Activated gamma-delta T cell treated with anti-CD3 and anti-CD28 coated beads, Interleukin-2, amount 50 U/mL, for 16 hours (primary cell): ENCODE data around the gene GCNT3.
A peak's percentile ranks its signal among the peaks of the same experiment; 100 is the strongest.
"Not testable (repeated sequence)": the region's sequence is repeated elsewhere in the genome, so short reads cannot be mapped to it uniquely, and the experiment has no call there.

ENCODE experiments used
- DNase-seq: peaks from one replicate; pipeline ENCODE4 v3.0.0-alpha.2; 2020; ENCODE audit warnings: low read depth

Gene GCNT3

DNA sequence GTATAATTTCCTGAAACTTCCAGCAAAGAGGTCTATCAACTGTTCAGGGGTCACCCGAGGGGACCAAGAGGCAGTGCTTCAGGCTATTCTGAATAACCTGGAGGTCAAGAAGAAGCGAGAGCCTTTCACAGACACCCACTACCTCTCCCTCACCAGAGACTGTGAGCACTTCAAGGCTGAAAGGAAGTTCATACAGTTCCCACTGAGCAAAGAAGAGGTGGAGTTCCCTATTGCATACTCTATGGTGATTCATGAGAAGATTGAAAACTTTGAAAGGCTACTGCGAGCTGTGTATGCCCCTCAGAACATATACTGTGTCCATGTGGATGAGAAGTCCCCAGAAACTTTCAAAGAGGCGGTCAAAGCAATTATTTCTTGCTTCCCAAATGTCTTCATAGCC is 6.8 kb downstream of the GCNT3 start:
- DNase-seq: no peak

- DNase-seq: peak; percentile 4
Measured at GRCh38 chr15:59622289-59622688, 10.7 kb downstream of the GCNT3 start.

DNA sequence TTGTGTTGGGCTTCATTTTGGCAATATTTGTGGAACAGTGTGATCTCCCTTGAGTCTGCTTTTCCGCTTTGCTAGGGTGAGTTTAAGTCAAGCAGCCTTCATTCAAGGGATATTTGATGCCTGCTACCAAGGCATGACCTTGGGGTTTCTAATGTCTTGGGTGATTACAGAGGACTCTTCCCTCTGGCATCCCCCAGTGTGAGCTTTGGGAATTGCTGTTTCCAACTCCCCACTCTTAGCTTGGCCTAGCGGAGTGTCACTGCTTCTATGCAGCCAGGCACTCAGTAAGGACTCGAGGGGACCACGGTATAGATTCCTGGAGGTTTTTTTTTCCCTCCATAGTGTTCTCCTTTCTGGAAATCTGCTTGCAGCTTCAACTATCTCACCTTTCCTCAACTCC is 21.1 kb downstream of the GCNT3 start:
- no peak for DNase-seq

- no peak for DNase-seq
Measured at GRCh38 chr15:59636184-59636583, 24.6 kb downstream of the GCNT3 start.

GRCh38 chr15:59637507-59637906 is 25.9 kb downstream of the GCNT3 start:
- DNase-seq: not testable (repeated sequence)

DNA sequence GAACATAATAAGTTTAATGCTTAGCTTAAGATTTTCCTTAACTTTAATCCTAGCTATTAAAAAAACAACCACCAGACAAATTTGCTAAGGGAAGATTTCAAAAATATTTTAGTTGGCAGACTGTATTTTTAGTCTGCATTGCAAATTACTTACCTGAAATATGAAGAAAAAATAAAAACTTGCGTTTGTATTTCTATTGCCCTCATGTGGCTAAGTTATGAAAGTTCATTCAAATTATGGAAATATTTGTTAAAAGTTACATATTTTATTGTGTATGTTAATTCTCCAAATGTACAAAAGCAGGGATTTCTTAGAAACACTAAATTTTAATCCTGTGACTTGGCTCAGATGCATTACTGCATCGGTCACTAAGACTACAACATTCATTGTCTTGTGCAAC is 30.8 kb downstream of the GCNT3 start:
- no peak for DNase-seq

- no peak for DNase-seq
Measured at GRCh38 chr15:59644756-59645155, 33.2 kb downstream of the GCNT3 start.

- DNase-seq: not testable (repeated sequence)
Measured at GRCh38 chr15:59645812-59646211, 34.2 kb downstream of the GCNT3 start.

- DNase-seq: no peak
Measured at GRCh38 chr15:59646277-59646676, 34.7 kb downstream of the GCNT3 start.

DNA sequence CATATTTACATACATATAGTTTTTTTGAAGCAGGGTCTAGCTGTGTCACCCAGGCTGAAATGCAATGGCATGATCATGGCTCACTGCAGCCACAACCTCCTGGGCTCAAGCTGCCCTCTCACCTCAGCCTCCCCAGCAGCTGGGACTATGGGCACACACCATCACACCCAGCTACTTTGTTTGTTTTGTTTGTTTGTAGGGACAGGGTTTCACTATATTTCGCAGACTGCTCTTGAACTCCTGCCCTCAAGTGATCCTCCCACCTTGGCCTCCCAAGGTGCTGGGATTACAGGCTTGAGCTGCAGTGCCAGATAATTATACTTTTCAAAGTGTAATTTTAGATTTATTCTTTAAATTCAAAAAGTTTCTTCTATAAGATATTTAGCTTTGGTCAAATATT is 35.5 kb downstream of the GCNT3 start:
- no peak for DNase-seq

- no peak for DNase-seq
Measured at GRCh38 chr15:59649603-59650002, 38.0 kb downstream of the GCNT3 start.

DNA sequence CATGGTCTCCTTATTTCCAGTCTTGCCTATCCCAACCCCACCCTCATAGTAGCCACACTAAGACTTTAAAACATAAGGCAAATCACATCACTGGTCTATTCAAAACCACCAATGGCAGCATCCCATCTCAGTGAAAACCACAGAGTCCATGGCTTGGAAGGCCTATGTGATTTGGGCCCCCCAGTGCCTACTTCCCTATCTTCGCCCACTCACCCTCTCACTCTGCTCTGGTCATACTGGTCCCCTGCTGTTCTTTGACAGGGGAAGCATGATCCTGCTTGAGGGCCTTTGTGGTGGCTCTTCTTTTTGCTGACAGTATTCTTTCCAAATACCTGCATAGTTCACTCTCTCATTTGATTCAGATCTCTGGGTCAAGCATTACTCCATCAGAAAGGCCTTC is 42.5 kb downstream of the GCNT3 start:
- no peak for DNase-seq

GRCh38 chr15:59656897-59657634 is 45.5 kb downstream of the GCNT3 start, which contains the start of gene GTF2A2:
Gene GTF2A2 (minus strand): TSS chr15:59657515. CDS start chr15:59652277, 5,238 bp downstream.
- DNase-seq: peak; percentile 88

GRCh38 chr15:59657635-59658125 is 46.1 kb downstream of the GCNT3 start:
- DNase-seq: no peak

- DNase-seq: no peak
Measured at GRCh38 chr15:59659366-59659765, 47.8 kb downstream of the GCNT3 start.

- DNase-seq: no peak
Measured at GRCh38 chr15:59662260-59662659, 50.7 kb downstream of the GCNT3 start.

DNA sequence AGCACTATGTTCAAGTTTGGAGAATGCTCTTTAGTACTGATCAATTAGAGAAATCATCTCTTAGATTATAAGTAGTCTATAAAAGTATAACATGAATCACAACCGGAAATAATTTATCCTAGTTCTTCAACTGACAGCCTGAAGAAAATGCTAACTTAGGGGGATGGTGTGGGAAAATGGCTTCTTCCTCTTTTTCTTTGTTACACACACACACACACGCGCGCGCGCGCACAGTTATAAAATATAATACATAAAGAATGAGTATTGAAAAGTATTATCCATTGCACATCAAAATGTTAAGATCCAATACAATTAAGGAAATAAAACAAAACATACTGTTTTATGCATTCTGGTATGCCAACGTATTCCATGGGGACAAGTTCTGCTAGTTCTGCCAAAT is 57.0 kb downstream of the GCNT3 start:
- DNase-seq: no peak
